Measurements from ENCODE around the gene CCDC149. TPM values are rescaled to one million over a fixed set of nuclear protein-coding genes. Genes with fewer than 3 reads are reported as not detected.
"Not testable (repeated sequence)": the region's sequence is repeated elsewhere in the genome, so short reads cannot be mapped to it uniquely, and the experiment has no call there.

CCDC149 gene
- total RNA-seq, 1 experiment from 2014 or later: 12.7 TPM

GRCh38 chr4:24913119-24913485, 260 bp upstream of the CCDC149 start:
- H3K27ac Mint-ChIP-seq (ENCODE audit: low read depth, unreplicated experiment): peak overlapping the region; percentile 54
- no peak for TF ChIP-seq CTCF (IDR thresholded peaks at IDR 0.05; ENCODE audit: unreplicated experiment)
- no peak for DNase-seq (ENCODE audit: unreplicated experiment)
- H3K27me3 Mint-ChIP-seq (ENCODE audit: insufficient read depth, unreplicated experiment): no peaks in the 10 kb centered on the region
- POLR2A ChIA-PET: interaction anchor here (1.0 kb wide), 1 partner anchor 30 kb away, joined by 3 read pairs; no protein-coding TSS in a partner anchor
- peaks cover 6% of the 10 kb centered on the region for H3K4me1 Mint-ChIP-seq (ENCODE audit: insufficient read depth, unreplicated experiment)
- H3K9me3 Mint-ChIP-seq (ENCODE audit: unreplicated experiment): peaks cover 8% of the 10 kb centered on the region
- peaks cover 10% of the 10 kb centered on the region for H3K36me3 Mint-ChIP-seq (ENCODE audit: insufficient read depth, unreplicated experiment)
- intact Hi-C loops (cut with micrococcal nuclease): no loop called here
- CTCF ChIA-PET: no interaction called here
- H3K4me3 Mint-ChIP-seq (ENCODE audit: unreplicated experiment): peak overlapping the region; percentile 73
- no TSS peak for BruUV-seq (replicated peaks)

- no peak for DNase-seq (ENCODE audit: unreplicated experiment)
- ChIA-PET CTCF (no interaction called here), POLR2A (interaction anchor here (0.6 kb wide), 1 partner anchor 234 kb away, joined by 6 read pairs; no protein-coding TSS in a partner anchor)
- no peak for TF ChIP-seq CTCF (IDR thresholded peaks at IDR 0.05; ENCODE audit: unreplicated experiment)
- Mint-ChIP-seq H3K4me3 (ENCODE audit: unreplicated experiment) (no peak overlapping the region), H3K27me3 (ENCODE audit: insufficient read depth, unreplicated experiment) (no peaks in the 10 kb centered on the region), H3K27ac (ENCODE audit: low read depth, unreplicated experiment) (no peak overlapping the region), H3K36me3 (ENCODE audit: insufficient read depth, unreplicated experiment) (peaks cover 14% of the 10 kb centered on the region), H3K9me3 (ENCODE audit: unreplicated experiment) (peaks cover 8% of the 10 kb centered on the region), H3K4me1 (ENCODE audit: insufficient read depth, unreplicated experiment) (peaks cover 6% of the 10 kb centered on the region)
- no TSS peak for BruUV-seq (replicated peaks)
- intact Hi-C loops (cut with micrococcal nuclease): no loop called here
Observed at GRCh38 chr4:24910499-24910898, 2.3 kb downstream of the CCDC149 start.

- POLR2A ChIA-PET; BruUV-seq (replicated peaks); H3K9me3 Mint-ChIP-seq (ENCODE audit: unreplicated experiment); H3K4me1 Mint-ChIP-seq (ENCODE audit: insufficient read depth, unreplicated experiment); DNase-seq (ENCODE audit: unreplicated experiment); H3K4me3 Mint-ChIP-seq (ENCODE audit: unreplicated experiment); H3K27ac Mint-ChIP-seq (ENCODE audit: low read depth, unreplicated experiment); CTCF ChIA-PET; intact Hi-C loops (cut with micrococcal nuclease); H3K27me3 Mint-ChIP-seq (ENCODE audit: insufficient read depth, unreplicated experiment): not testable (repeated sequence)
- H3K36me3 Mint-ChIP-seq (ENCODE audit: insufficient read depth, unreplicated experiment): peaks cover 14% of the 10 kb centered on the region
Observed at GRCh38 chr4:24909606-24910005, 3.2 kb downstream of the CCDC149 start.

GRCh38 chr4:24897639-24898038, 15.2 kb downstream of the CCDC149 start:
- Mint-ChIP-seq H3K4me3 (ENCODE audit: unreplicated experiment) (no peak overlapping the region), H3K36me3 (ENCODE audit: insufficient read depth, unreplicated experiment) (no peaks in the 10 kb centered on the region), H3K27me3 (ENCODE audit: insufficient read depth, unreplicated experiment) (no peaks in the 10 kb centered on the region), H3K9me3 (ENCODE audit: unreplicated experiment) (no peaks in the 10 kb centered on the region), H3K4me1 (ENCODE audit: insufficient read depth, unreplicated experiment) (no peaks in the 10 kb centered on the region), H3K27ac (ENCODE audit: low read depth, unreplicated experiment) (no peak overlapping the region)
- BruUV-seq (replicated peaks): no TSS peak
- no peak for TF ChIP-seq CTCF (IDR thresholded peaks at IDR 0.05; ENCODE audit: unreplicated experiment)
- intact Hi-C loops (cut with micrococcal nuclease): no loop called here
- DNase-seq (ENCODE audit: unreplicated experiment): no peak
- ChIA-PET CTCF (no interaction called here), POLR2A (no interaction called here)

- CTCF ChIA-PET: interaction anchor here (0.5 to 1.2 kb wide), 2 partner anchors 83 to 103 kb away, joined by 3 read pairs; no protein-coding TSS in a partner anchor
Observed at GRCh38 chr4:24896977-24897376, 15.9 kb downstream of the CCDC149 start.

More at GRCh38 chr4:24896977-24897376, 15.9 kb downstream of the CCDC149 start:
- H3K4me3 Mint-ChIP-seq (ENCODE audit: unreplicated experiment): no peak overlapping the region
- H3K9me3 Mint-ChIP-seq (ENCODE audit: unreplicated experiment): no peaks in the 10 kb centered on the region
- no peaks in the 10 kb centered on the region for H3K36me3 Mint-ChIP-seq (ENCODE audit: insufficient read depth, unreplicated experiment)
- no peak for TF ChIP-seq CTCF (IDR thresholded peaks at IDR 0.05; ENCODE audit: unreplicated experiment)
- no peak for DNase-seq (ENCODE audit: unreplicated experiment)
- no peaks in the 10 kb centered on the region for H3K27me3 Mint-ChIP-seq (ENCODE audit: insufficient read depth, unreplicated experiment)
- POLR2A ChIA-PET: no interaction called here
- BruUV-seq (replicated peaks): no TSS peak
- H3K4me1 Mint-ChIP-seq (ENCODE audit: insufficient read depth, unreplicated experiment): no peaks in the 10 kb centered on the region
- no peak overlapping the region for H3K27ac Mint-ChIP-seq (ENCODE audit: low read depth, unreplicated experiment)
- intact Hi-C loops (cut with micrococcal nuclease): no loop called here

All from MCF 10A (cell line).